TTC549 (cell line): ENCODE data around the gene TMEM134.
"Not testable (repeated sequence)": the region's sequence is repeated elsewhere in the genome, so short reads cannot be mapped to it uniquely, and the experiment has no call there.

Experiments used
- FAIRE-seq: peaks from 2 replicates; lab custom pipeline; 2012; peaks lifted over from hg19 to GRCh38; lab: Jason Lieb, UNC

The TMEM134 gene

GRCh38 chr11:67485873-67486361, 16.9 kb upstream of the TMEM134 start:
- FAIRE-seq: not testable (repeated sequence)

DNA sequence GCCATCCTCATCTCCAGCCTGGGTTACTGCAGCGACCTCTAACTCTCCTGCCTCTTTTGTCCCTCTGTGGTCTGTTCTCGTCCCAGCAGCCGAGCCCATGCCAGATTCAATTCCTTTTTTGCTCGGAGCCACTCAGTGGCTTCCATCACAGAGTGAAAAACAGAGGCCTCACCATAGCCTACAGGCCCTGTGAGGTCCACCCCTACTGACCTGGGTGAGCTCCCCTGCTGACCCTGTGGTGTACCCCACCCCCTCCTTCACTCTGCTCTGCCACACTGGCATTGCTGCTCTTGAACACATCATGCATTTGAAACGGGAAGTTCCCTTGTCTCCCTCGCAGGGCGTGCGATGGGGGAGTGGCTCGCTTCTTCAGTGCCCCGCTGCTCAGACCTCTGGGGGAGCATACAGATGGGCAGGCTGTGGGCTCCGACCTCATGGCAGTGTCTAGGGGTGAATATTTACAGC, 15.8 kb upstream of the TMEM134 start:
- FAIRE-seq: no peak

DNA sequence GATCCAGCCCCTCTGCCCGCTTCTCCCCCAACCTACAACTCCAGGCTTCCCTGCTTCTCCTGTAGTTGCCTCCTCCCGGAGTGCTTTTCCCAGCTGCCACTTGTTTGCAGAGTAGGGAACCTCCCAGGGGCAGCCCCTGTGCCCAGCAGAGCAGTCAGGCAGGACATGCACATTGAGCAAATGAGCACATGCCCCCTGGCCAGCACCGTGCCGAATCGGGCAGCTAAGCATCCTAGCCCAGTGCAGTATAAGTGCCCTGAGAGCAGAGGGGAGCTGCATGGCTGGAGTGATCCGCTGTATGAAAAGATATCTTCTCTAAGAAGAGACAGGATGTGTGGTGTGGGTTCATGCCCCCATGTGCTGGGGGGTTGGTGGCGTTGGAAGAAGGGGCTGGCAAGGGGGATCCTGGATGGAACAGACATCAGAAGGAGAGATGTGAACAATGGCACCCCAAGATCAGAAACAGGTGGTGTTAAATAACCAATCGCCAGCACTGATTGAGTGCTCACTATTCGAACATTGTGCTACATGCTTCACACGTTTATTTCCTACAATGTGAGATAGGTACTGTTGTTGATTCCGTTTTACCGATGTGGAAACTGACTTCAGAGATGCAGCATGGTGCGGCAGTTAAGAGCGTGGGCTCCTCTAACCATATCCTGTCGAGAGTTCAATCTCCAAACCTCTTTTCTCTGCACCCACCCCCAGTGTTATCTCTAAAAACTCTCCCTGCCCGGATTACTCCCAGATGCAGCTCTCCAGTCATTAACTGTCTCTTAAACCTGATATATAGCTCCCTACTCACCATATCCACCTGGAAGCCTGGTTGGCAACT, 15.0 kb upstream of the TMEM134 start:
- FAIRE-seq: no peak

- peak; percentile 25 for FAIRE-seq
These were observed 14.1 kb upstream of the TMEM134 start, which contains the start of gene AIP for GRCh38 chr11:67482827-67483798. TSS of gene AIP (plus strand) at chr11:67483026. CDS start at chr11:67483159, 133 bp downstream.

DNA sequence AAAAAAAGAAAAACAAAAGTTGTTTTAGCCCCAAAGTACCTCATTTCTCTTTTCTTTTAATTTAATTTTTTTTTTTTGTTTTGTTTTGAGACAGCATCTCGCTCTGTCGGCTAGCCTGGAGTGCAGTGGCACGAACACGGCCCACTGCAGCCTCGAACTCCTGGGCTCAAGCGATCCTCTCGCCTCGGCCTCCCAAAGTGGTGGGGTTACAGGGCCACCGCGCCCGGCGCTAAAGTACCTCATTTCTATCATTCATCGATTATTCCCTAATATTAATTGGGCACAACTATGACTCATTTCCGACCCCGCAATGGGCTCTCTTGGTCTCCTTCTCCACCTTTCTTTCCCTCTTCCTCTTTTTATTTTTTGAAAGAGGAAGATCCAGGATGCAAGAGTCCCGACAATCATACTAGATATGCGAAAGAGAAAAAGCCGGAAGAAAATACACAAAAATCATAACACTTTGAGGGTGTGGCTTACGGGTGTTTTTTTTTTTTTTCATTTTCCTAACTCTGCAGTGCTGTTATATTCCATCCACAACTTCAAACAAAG, 13.3 kb upstream of the TMEM134 start:
- no peak for FAIRE-seq

DNA sequence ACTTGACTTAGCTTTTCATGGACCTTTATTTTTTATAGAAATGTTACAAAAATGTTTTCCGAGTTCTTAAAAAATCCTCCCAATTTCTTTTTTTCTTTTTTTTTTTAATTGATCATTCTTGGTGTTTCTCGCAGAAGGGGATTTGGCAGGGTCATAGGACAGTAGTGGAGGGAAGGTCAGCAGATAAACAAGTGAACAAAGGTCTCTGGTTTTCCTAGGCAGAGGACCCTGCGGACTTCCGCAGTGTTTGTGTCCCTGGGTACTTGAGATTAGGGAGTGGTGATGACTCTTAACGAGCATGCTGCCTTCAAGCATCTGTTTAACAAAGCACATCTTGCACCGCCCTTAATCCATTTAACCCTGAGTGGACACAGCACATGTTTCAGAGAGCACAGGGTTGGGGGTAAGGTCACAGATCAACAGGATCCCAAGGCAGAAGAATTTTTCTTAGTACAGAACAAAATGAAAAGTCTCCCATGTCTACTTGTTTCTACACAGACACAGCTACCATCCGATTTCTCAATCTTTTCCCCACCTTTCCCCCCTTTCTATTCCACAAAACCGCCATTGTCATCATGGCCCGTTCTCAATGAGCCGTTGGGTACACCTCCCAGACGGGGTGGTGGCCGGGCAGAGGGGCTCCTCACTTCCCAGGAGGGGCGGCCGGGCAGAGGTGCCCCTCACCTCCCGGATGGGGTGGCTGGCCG, 8.4 kb upstream of the TMEM134 start:
- not testable (repeated sequence) for FAIRE-seq

- not testable (repeated sequence) for FAIRE-seq
These were observed 7.6 kb upstream of the TMEM134 start for GRCh38 chr11:67476692-67477091.

DNA sequence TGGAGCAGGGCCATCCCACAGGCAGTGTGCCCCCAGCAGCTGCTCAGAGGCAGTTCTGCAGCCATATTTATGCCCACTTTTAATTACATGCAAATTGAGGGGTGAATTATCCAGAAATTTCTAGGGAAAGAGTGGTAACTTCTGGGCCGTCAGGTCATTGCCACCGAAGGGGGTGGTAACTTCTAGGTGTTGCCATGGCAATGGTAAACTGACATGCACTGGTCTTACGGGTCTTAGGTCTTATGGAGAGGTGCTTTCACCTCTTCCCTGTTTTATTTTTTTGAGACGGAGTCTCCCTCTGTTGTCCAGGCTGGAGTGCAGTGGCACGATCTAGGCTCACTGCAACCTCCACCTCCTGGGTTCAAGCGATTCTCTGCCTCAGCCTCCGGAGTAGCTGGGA, 3.8 kb upstream of the TMEM134 start:
- no peak for FAIRE-seq

DNA sequence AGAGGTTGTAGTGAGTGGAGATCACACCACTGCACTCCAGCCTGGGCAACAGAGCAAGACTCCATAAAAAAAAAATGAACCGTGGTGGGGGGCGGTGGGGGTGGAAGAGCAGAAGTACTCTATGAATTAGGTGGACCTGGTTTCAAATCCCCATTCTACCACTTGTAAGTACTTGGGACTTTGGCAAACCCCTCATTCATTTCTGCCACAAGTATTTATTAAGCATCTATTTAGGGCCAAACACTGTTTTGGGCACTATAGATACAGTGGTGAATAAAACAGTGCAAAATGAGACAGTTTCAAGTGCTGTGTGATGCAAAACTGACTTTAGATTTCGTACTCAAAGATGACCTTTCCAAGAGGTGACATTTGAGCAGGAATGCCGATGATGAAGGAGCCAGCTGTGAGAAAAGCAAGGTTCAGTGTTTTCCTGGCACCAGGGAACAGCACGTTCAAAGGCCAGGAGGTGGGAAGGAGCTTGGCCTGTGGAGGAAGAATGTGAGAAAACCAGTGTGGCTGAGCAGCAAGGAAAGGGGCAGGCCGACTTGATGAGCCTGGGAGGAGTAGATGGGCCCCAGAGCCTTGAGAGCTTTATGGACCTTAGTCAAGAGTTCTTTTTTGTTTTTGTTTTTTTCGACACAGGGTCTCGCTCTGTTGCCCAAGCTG, 1.4 kb upstream of the TMEM134 start:
- FAIRE-seq: no peak

GRCh38 chr11:67469508-67469811, 409 bp upstream of the TMEM134 start:
- no peak for FAIRE-seq

DNA sequence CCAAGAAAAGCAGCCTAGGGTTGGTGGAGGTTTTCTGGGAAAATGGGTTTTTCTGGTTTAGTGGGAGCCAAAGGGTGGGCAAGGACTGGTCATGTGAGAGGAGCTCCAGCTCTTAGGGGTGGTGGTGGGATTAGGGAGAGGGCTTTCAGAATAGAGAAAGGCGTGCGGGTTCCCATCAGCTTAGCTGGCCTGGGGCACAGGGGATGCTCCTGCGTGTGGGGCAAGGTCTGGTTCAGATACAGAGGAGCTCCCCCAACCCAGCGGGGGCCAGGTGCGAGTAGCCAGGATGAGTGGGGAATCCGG, 644 bp downstream of the TMEM134 start:
- no peak for FAIRE-seq

DNA sequence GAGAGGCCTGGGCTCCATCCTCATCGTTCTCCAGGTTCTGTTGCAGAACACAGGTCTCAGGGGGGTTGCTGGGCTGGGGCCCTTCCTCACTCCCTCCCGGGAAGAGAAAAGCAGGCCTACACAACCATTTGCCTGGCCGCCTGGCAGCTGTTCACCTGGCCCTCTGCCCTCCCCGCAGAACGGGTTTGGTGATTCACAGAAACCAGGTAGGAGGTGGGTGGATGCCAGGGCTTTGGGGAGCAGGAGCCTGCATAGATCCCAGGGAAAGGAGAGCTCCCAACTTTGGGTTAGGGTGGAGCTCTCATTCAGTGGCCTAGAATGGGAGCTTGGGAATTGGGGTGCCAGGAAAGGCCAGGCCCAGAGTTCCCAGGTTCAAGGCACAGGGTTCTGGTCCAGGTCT, 995 bp downstream of the TMEM134 start:
- no peak for FAIRE-seq

DNA sequence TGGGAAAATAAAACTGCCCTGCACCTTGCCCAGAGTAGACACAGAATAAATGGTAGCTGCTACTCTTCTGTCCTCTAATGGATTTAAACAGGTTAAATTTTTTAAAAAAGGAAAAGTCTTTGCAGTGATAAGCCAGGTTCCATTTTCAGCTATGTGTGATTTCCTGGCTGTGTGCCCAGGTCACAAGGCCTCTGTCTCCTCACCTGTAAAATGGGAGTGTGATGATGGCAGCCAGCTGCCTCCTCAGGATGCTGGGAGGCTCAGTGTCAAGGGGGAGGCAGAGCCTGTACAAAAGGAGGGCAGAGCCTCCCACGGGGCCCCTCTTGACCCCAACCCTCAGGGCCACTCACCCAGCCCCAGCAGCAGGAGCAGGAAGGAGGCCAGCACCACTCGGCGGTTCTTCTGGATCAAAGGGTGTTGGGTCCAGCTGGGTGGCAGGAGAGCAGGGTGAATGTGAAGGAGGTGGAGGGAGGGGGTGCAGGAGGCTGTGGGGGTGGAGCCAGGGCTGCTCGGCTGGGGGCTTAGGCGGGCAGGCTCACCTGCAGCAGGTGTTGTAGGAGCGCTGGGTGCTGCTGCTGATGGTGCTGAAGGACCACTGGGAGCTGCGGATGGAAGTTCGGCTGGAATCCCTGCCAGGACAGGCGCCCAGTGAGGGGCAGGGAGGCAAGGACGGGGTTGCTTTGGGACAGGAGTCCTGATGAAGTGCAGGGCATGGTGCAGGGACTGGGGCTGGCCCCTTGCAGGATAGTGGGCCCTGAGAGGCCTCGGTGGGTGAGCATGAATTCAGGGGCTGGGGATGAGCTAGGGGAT, 1.9 kb downstream of the TMEM134 start:
- no peak for FAIRE-seq

DNA sequence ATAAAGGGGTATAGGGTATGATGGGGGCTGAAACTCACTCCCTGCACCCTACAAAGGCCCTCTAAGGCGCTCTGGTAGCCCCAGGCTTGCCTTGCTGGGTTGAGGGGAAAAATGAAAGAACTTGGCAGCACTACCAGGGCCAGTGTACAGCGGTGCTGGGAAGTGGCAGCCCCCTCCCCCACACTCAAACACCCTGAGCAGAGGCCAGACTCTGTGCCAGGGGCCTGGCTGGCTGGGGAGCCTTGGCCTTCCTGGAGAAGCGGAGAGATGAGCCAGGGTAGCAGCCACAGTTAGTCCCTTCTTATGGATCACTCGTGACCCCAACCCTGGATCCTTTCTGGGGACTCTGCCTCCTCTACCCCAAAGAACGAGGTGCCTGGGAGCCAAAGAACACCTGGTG, 2.7 kb downstream of the TMEM134 start:
- FAIRE-seq: no peak

- FAIRE-seq: not testable (repeated sequence)
These were observed 3.5 kb downstream of the TMEM134 start for GRCh38 chr11:67465530-67465929.

GRCh38 chr11:67465189-67465510, 3.9 kb downstream of the TMEM134 start:
- FAIRE-seq: no peak

DNA sequence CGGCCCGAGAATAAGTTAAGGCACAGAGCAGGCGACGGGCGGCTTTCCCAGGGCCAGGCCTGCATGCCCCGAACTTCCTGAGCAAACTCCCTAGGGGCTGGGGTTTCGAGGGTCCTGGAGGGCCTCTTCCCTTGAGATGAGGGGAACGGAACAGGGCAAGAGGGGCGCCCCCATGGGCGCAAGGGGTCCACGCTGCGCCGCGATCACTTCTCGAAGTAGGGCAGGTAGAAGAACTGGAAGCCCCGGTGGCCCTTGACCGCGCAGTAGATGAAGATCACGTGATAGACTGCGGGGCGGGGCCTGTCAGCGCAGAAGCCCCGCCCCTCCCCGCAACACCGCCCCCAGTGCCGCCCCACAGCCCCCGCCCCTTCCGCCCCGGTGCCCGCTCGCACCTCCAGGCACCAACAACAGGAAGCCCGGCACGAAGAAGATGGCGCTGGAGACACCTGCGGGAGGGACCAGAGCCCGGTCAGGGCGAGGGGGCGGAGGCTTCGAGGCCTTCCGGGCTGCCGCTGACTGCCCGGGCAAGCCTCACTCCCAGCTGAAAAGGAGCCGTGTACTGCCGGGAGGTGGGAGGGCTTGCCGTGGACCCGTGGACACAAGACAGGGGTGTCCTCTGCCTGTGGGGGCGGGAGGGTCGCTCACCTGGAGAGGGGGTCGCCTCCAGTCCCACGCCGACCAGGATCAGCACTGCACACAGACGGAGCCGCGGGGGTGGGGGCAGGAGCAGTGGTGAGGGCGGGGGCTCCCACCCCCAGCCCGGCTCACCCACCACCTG, 4.5 kb downstream of the TMEM134 start:
- FAIRE-seq: no peak

GRCh38 chr11:67463680-67464410, 5.2 kb downstream of the TMEM134 start:
- FAIRE-seq: no peak

- FAIRE-seq: no peak
These were observed 5.9 kb downstream of the TMEM134 start for GRCh38 chr11:67463186-67463585.
